SK-N-SH (cell line): ENCODE data around the gene AACS. TPM values are rescaled to one million over a fixed set of nuclear protein-coding genes. Genes with fewer than 3 reads are reported as not detected.

ENCODE experiments used
- CTCF ChIA-PET: fragments of 300-600, 350-600 bp; formaldehyde crosslinking; extraction: SDS; loops from one replicate; lab custom pipeline; 2021; lab: Yijun Ruan, JAX
- POLR2A ChIA-PET: fragments of 350-600 bp; sonication (Branson Sonifier 250); formaldehyde crosslinking; extraction: SDS; loops from one replicate; lab custom pipeline; 2020; ENCODE audit warnings: antibody characterized with exemption, inconsistent platforms; lab: Yijun Ruan, JAX
- DNase-seq: peaks from one replicate; pipeline ENCODE4 v3.0.0; 2012
- H2AFZ ChIP-seq: fragments of 200-600 bp; sonication (generic); 2 replicates; pipeline ENCODE4 v1.8.1; 2016; ENCODE audit warnings: antibody characterized with exemption, mild to moderate bottlenecking, low read depth
- H3F3A ChIP-seq: fragments of 200-600 bp; sonication (generic); replicated peaks from 2 replicates; pipeline ENCODE3; 2016; ENCODE audit warnings: antibody characterized with exemption, mild to moderate bottlenecking; ENCODE audit not compliant: insufficient read depth
- H3K27ac ChIP-seq, 2 experiments: fragments of 200-500 bp in 1 of 2; fragments of 200-600 bp in 1 of 2; sonication (Bioruptor generic) in 1 of 2; sonication (generic), shearing (Covaris generic) in 1 of 2; 2 replicates each; pipeline versions ENCODE4 v1.5.1 to v1.6.1; 2014 to 2016; ENCODE audit warnings: low read depth in 2 of 2, inconsistent platforms in 1 of 2, low read length in 1 of 2, mild to moderate bottlenecking in 1 of 2, mixed read lengths in 1 of 2
- H3K27me3 ChIP-seq: fragments of 200-600 bp; sonication (generic), shearing (Covaris generic); 2 replicates; pipeline ENCODE4 v1.6.1; 2016; ENCODE audit warnings: mixed run types; ENCODE audit not compliant: insufficient read depth
- H3K36me3 ChIP-seq, 2 experiments: fragments of 200-500 bp in 1 of 2; fragments of 200-600 bp in 1 of 2; sonication (Bioruptor generic) in 1 of 2; sonication (generic) in 1 of 2; replicated peaks in 1 of 2; 2 replicates each; pipeline versions ENCODE3 to v1.5.1; 2014 to 2016; ENCODE audit warnings: low read length in 1 of 2, mild to moderate bottlenecking in 1 of 2; ENCODE audit not compliant: insufficient read depth in 2 of 2, control insufficient read depth in 1 of 2
- H3K4me1 ChIP-seq, 2 experiments: fragments of 200-500 bp in 1 of 2; fragments of 200-600 bp in 1 of 2; sonication (Bioruptor generic) in 1 of 2; sonication (generic), shearing (Covaris generic) in 1 of 2; 2 replicates each; pipeline versions ENCODE4 v1.5.1 to v1.6.1; 2014 to 2016; ENCODE audit warnings: low read depth in 1 of 2, low read length in 1 of 2, mixed run types in 1 of 2; ENCODE audit not compliant: insufficient read depth in 2 of 2, control insufficient read depth in 1 of 2
- H3K4me2 ChIP-seq: fragments of 200-600 bp; sonication (generic), shearing (Covaris generic); 2 replicates; pipeline ENCODE4 v1.6.1; 2017; ENCODE audit warnings: mixed run types
- H3K4me3 ChIP-seq, 2 experiments: fragments of 200-500 bp in 1 of 2; fragments of 200-600 bp in 1 of 2; sonication (Bioruptor generic) in 1 of 2; sonication (generic), shearing (Covaris generic) in 1 of 2; 2 replicates each; pipeline versions ENCODE4 v1.5.1 to v1.8.1; 2014 to 2016; ENCODE audit warnings: low read depth in 2 of 2, inconsistent platforms in 1 of 2, low read length in 1 of 2, mild to moderate bottlenecking in 1 of 2, mixed read lengths in 1 of 2, moderate library complexity in 1 of 2
- H3K79me2 ChIP-seq: fragments of 200-600 bp; sonication (generic); 2 replicates; pipeline ENCODE4 v1.8.1; 2017; ENCODE audit warnings: mild to moderate bottlenecking; ENCODE audit not compliant: insufficient read depth
- H3K9ac ChIP-seq: fragments of 200-600 bp; sonication (generic); 2 replicates; pipeline ENCODE4 v1.6.1; 2017; ENCODE audit warnings: mixed run types
- H3K9me2 ChIP-seq: fragments of 200-600 bp; sonication (generic); 2 replicates; pipeline ENCODE4 v1.6.1; 2017; ENCODE audit warnings: mixed run types
- H3K9me3 ChIP-seq: fragments of 200-600 bp; sonication (generic); 2 replicates; pipeline ENCODE4 v1.6.1; 2017; ENCODE audit warnings: mixed run types, mild to moderate bottlenecking, moderate library complexity
- H4K20me1 ChIP-seq: fragments of 200-600 bp; sonication (generic); 2 replicates; pipeline ENCODE4 v1.6.1; 2017; ENCODE audit warnings: mild to moderate bottlenecking, mixed run types; ENCODE audit not compliant: insufficient read depth
- CHD2 ChIP-seq: fragments of 150-350 bp; IDR thresholded peaks from 2 replicates; pipeline ENCODE4 v1.6.1; 2018; ENCODE audit warnings: low read length; ENCODE audit not compliant: partially characterized antibody
- ELF1 ChIP-seq: IDR thresholded peaks from 2 replicates; pipeline ENCODE4 v1.4.0; 2012
- EP300 ChIP-seq, 2 experiments: IDR thresholded peaks; 2 replicates each; pipeline versions ENCODE4 v1.4.0 to v1.6.1; 2012; ENCODE audit warnings: borderline replicate concordance in 1 of 2, low read depth in 1 of 2, low read length in 1 of 2
- EZH2phosphoT487 ChIP-seq: fragments of 200-600 bp; sonication (generic); IDR thresholded peaks from 2 replicates; pipeline ENCODE4 v1.6.1; 2017; ENCODE audit warnings: low read depth, mixed run types, mild to moderate bottlenecking, antibody characterized with exemption, moderate library complexity, borderline replicate concordance
- FOSL2 ChIP-seq: IDR thresholded peaks from 2 replicates; pipeline ENCODE4 v1.4.0; 2012; ENCODE audit warnings: low read depth, mild to moderate bottlenecking, moderate library complexity, borderline replicate concordance
- FOXJ3 ChIP-seq: sonication (generic); formaldehyde crosslinking; IDR thresholded peaks from 2 replicates; pipeline ENCODE4 v1.5.1; 2020; ENCODE audit warnings: mild to moderate bottlenecking, missing genetic modification reagents
- GATA2 ChIP-seq: sonication (generic); formaldehyde crosslinking; IDR thresholded peaks from 2 replicates; pipeline ENCODE4 v1.5.0; 2020; ENCODE audit warnings: mild to moderate bottlenecking, missing genetic modification reagents
- JUND ChIP-seq: IDR thresholded peaks from 2 replicates; pipeline ENCODE4 v1.4.0; 2012
- MXI1 ChIP-seq: IDR thresholded peaks from 2 replicates; pipeline ENCODE4 v1.6.1; 2012; ENCODE audit warnings: mild to moderate bottlenecking, low read depth, low read length, improper control_type of control experiment
- NFIC ChIP-seq: IDR thresholded peaks from 2 replicates; pipeline ENCODE4 v1.4.0; 2012; ENCODE audit warnings: borderline replicate concordance
- POLR2AphosphoS5 ChIP-seq: IDR thresholded peaks from 2 replicates; pipeline ENCODE4 v1.6.1; 2012; ENCODE audit warnings: low read depth, low read length
- RCOR1 ChIP-seq: fragments of 150-350 bp; IDR thresholded peaks from 2 replicates; pipeline ENCODE4 v1.6.1; 2017; ENCODE audit warnings: antibody characterized with exemption, low read length
- REST ChIP-seq: IDR thresholded peaks from 2 replicates; pipeline ENCODE4 v1.6.1; 2012; ENCODE audit warnings: mild to moderate bottlenecking, low read depth, low read length, moderate library complexity
- SMC3 ChIP-seq: IDR thresholded peaks from 2 replicates; pipeline ENCODE4 v1.6.1; 2012; ENCODE audit warnings: low read depth, low read length, improper control_type of control experiment
- TAF1 ChIP-seq: IDR thresholded peaks from 2 replicates; pipeline ENCODE4 v1.6.1; 2012; ENCODE audit warnings: low read depth, mild to moderate bottlenecking, low read length, moderate library complexity, borderline replicate concordance
- YY1 ChIP-seq: IDR thresholded peaks from 2 replicates; pipeline ENCODE4 v1.4.0; 2012; ENCODE audit warnings: low read depth, mild to moderate bottlenecking
- WGBS: methylation state at CpG from one replicate; pipeline ENCODE4 v1.1.6; 2017; ENCODE audit warnings: low lambda C conversion rate; 5-methylcytosine and 5-hydroxymethylcytosine counted together
- polyA plus RNA-seq, 3 experiments: library from polyadenylated mRNA; depleted of rRNA; stranded (reverse); fragments of >200 nt; gene quantifications; 2 replicates each; pipeline ENCODE4 v1.2.3, GENCODE V29; 2012
- TF ChIP-seq, protein P1 (sequence below): fragments of 150-350 bp; IDR thresholded peaks from 2 replicates; pipeline ENCODE4 v1.6.1; 2016; ENCODE audit warnings: mild to moderate bottlenecking, low read depth, low read length
- TF ChIP-seq, protein P2 (sequence below): IDR thresholded peaks from 2 replicates; pipeline ENCODE4 v1.4.0; 2012; ENCODE audit warnings: low read depth, borderline replicate concordance
- TF ChIP-seq, protein P3 (sequence below): IDR thresholded peaks from 2 replicates; pipeline ENCODE4; 2012

AACS gene
- polyA plus RNA-seq, 1 of the 3 experiments (the other 2 are of a cell fraction), result 17.3 TPM

DNA sequence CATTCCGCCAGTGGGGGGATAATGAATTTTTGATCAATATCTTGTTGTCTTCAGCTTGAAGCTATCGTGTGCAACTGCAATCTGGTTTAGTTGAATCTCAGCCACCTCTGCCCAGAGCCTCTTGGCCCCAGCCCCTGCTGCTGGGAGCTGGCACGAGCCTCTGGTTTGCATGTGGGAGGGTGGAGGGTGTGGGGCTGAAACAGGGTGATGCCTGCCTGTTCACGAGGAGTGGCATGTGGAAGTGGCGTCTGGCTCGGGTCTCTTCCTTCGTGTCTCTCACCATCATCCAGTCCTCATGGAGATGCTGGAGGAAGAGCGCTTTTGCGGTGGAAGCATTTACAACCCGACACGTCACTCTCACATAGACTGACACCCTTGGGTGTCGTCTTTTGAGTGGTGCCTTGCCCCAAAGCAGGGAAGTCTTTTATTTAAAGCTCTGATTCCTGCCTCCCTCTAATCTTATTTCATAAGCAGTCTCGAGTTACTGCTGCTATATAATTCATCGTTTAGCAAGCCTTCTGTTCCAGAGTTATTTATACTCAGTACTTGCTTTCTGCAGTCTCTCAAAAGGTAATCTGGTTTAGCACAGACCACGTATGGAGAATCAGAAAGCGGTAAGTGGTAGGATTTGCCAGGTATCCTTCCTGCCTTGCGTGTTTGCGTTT is 64.5 kb downstream of the AACS start:
- Histone ChIP-seq H3K9me2 (no peaks in the 10 kb centered on the region), H3K36me3 (peaks cover 0 to 13% of the 10 kb centered on the region in 2 experiments), H3K4me1 (peaks cover 0 to 18% of the 10 kb centered on the region in 2 experiments; a peak in 1 of 4 replicates), H4K20me1 (no peaks in the 10 kb centered on the region), H3K4me2 (no peak overlapping the region), H3K9me3 (no peaks in the 10 kb centered on the region), H3K4me3 (no peak overlapping the region), H2AFZ (no peak overlapping the region), H3K79me2 (no peaks in the 10 kb centered on the region), H3K27me3 (no peaks in the 10 kb centered on the region), H3F3A (no peaks in the 10 kb centered on the region), H3K27ac (peak overlapping the region in 1 of 2 experiments; percentile 17; a peak in 1 of 4 replicates), H3K9ac (no peak overlapping the region)
- TF ChIP-seq RCOR1, result 0 out of 2 replicates have a peak, but pooled peaks have one; percentile 44
- no peak for TF ChIP-seq EP300 (IDR thresholded peaks at IDR 0.05; ENCODE audit: borderline replicate concordance in 1 of 2, low read depth in 1 of 2, low read length in 1 of 2)
- TF ChIP-seq FOXJ3 (CRISPR knock-in tag), result 0 out of 2 replicates have a peak, but pooled peaks have one; percentile 28
- peak; percentile 50; the same call in 1 of the 2 replicates for TF ChIP-seq MXI1
- TF ChIP-seq GATA2, result peak; percentile 70
- WGBS, result 85% methylated on average over 18 of the region's 18 CpGs
- ChIA-PET POLR2A (no interaction called here), CTCF (no interaction called here)
- DNase-seq, result peak; percentile 68

DNA sequence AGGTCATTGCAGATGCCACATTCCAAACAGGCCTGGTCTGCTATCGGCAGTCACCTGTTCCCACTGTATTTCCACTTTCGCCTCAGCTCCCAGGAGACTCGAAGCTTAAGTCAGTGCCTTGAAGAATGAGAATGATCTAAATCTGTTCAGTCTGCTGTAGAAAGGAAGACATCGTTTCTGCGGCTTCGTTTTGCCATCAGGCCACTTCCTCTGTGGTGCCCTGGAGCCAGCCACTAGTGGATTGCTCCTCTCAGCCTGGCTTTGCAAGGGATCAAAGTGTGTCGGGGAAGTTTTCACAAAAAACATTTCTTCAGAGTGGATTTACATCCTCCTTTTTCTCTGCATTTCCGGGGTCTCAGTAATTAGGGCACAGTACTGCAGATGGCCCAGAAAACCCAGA is 66.7 kb downstream of the AACS start:
- peaks cover 0 to 18% of the 10 kb centered on the region in 2 experiments; a peak in 1 of 4 replicates for H3K4me1 ChIP-seq
- 95% methylated on average over 8 of the region's 8 CpGs for WGBS
- H2AFZ ChIP-seq, result no peak overlapping the region
- no peaks in the 10 kb centered on the region for H3K9me2 ChIP-seq
- H3K4me3 ChIP-seq, result no peak overlapping the region
- H3K36me3 ChIP-seq, result peaks cover 6% of the 10 kb centered on the region in 2 experiments
- no peak overlapping the region for H3K4me2 ChIP-seq
- H3K27ac ChIP-seq, result no peak overlapping the region
- ChIA-PET POLR2A (no interaction called here), CTCF (no interaction called here)
- no peaks in the 10 kb centered on the region for H4K20me1 ChIP-seq
- no peaks in the 10 kb centered on the region for H3K9me3 ChIP-seq
- H3K9ac ChIP-seq, result no peak overlapping the region
- DNase-seq, result no peak
- H3K27me3 ChIP-seq, result no peaks in the 10 kb centered on the region
- no peaks in the 10 kb centered on the region for H3K79me2 ChIP-seq
- no peaks in the 10 kb centered on the region for H3F3A ChIP-seq
- no peak for TF ChIP-seq TAF1
- TF ChIP-seq, protein P1, sequence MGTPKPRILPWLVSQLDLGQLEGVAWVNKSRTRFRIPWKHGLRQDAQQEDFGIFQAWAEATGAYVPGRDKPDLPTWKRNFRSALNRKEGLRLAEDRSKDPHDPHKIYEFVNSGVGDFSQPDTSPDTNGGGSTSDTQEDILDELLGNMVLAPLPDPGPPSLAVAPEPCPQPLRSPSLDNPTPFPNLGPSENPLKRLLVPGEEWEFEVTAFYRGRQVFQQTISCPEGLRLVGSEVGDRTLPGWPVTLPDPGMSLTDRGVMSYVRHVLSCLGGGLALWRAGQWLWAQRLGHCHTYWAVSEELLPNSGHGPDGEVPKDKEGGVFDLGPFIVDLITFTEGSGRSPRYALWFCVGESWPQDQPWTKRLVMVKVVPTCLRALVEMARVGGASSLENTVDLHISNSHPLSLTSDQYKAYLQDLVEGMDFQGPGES, result no peak
- TF ChIP-seq, protein P2, sequence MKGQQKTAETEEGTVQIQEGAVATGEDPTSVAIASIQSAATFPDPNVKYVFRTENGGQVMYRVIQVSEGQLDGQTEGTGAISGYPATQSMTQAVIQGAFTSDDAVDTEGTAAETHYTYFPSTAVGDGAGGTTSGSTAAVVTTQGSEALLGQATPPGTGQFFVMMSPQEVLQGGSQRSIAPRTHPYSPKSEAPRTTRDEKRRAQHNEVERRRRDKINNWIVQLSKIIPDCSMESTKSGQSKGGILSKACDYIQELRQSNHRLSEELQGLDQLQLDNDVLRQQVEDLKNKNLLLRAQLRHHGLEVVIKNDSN, result no peak
- TF ChIP-seq REST, result no peak
- no peak for TF ChIP-seq ELF1
- TF ChIP-seq YY1, result no peak
- no peak for TF ChIP-seq FOSL2
- TF ChIP-seq MXI1, result no peak
- no peak for TF ChIP-seq CHD2
- TF ChIP-seq POLR2AphosphoS5, result no peak
- no peak for TF ChIP-seq JUND
- no peak for TF ChIP-seq NFIC
- TF ChIP-seq, protein P3, sequence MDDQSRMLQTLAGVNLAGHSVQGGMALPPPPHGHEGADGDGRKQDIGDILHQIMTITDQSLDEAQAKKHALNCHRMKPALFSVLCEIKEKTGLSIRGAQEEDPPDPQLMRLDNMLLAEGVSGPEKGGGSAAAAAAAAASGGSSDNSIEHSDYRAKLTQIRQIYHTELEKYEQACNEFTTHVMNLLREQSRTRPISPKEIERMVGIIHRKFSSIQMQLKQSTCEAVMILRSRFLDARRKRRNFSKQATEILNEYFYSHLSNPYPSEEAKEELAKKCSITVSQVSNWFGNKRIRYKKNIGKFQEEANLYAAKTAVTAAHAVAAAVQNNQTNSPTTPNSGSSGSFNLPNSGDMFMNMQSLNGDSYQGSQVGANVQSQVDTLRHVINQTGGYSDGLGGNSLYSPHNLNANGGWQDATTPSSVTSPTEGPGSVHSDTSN, result no peak
- no peak for TF ChIP-seq EZH2phosphoT487
- TF ChIP-seq RCOR1, result no peak
- no peak for TF ChIP-seq GATA2
- no peak for TF ChIP-seq SMC3
